HUES64 (cell line): ENCODE results near the gene BCAS3. TPM values are rescaled to one million over a fixed set of nuclear protein-coding genes. Genes with fewer than 3 reads are reported as not detected.

Experiments
- H3K27ac ChIP-seq: 2 replicates; pipeline ENCODE4 v1.7.0; 2013; ENCODE audit warnings: low read depth, low read length, inconsistent platforms
- H3K27me3 ChIP-seq: 2 replicates; pipeline ENCODE4 v1.6.1; 2013; ENCODE audit warnings: mild to moderate bottlenecking, low read length; ENCODE audit not compliant: insufficient read depth
- H3K36me3 ChIP-seq: 2 replicates; pipeline ENCODE4 v1.6.1; 2013; ENCODE audit warnings: mild to moderate bottlenecking, low read length; ENCODE audit not compliant: insufficient read depth
- H3K4me1 ChIP-seq: 2 replicates; pipeline ENCODE4 v1.6.1; 2013; ENCODE audit warnings: mild to moderate bottlenecking, low read length, moderate library complexity; ENCODE audit not compliant: insufficient read depth
- H3K4me3 ChIP-seq: 2 replicates; pipeline ENCODE4 v1.5.1; 2013; ENCODE audit warnings: mild to moderate bottlenecking, low read length, moderate library complexity
- H3K9ac ChIP-seq: 2 replicates; pipeline ENCODE4 v1.6.1; 2013; ENCODE audit warnings: mild to moderate bottlenecking, low read depth, low read length
- H3K9me3 ChIP-seq: 2 replicates; pipeline ENCODE4 v1.6.1; 2013; ENCODE audit warnings: low read depth, low read length; ENCODE audit not compliant: insufficient read depth
- WGBS: fragments of 150-250, 120-280 bp; methylation state at CpG from one replicate; pipeline ENCODE4 v1.1.7; 2013; ENCODE audit warnings: missing lambda C conversion rate; 5-methylcytosine and 5-hydroxymethylcytosine counted together
- polyA plus RNA-seq, 2 experiments: library from polyadenylated mRNA; stranded (reverse); fragments of 50-300 nt; gene quantifications; one replicate each; pipeline ENCODE4 v1.2.3, GENCODE V29; 2013

BCAS3 gene
- 9.2 TPM for polyA plus RNA-seq (2013, experiment 1 of 2)
- polyA plus RNA-seq (2013, experiment 2 of 2) = 14.1 TPM

- Histone ChIP-seq H3K4me3 (peak within 1 kb of the TSS; percentile 82), H3K9me3 (no peaks in the 10 kb centered on the region), H3K4me1 (no peaks in the 10 kb centered on the region), H3K9ac (peak within 1 kb of the TSS; percentile 72), H3K27ac (peak within 1 kb of the TSS; percentile 17; the same call in 1 of the 2 replicates), H3K36me3 (no peaks in the 10 kb centered on the region), H3K27me3 (no peaks in the 10 kb centered on the region)
- WGBS = under 1% methylated on average over 51 of the region's 51 CpGs
These were observed at the start of gene BCAS3 for GRCh38 chr17:60677308-60678117. BCAS3 (plus strand) TSS chr17:60677851.

- WGBS = 94% methylated on average over 5 of the region's 6 CpGs
- peaks cover 31% of the 10 kb centered on the region for H3K36me3 ChIP-seq
These were observed 49.3 kb upstream of the BCAS3 start for GRCh38 chr17:60628252-60628889.

GRCh38 chr17:60629120-60629519, 48.5 kb upstream of the BCAS3 start:
- Histone ChIP-seq H3K27ac (no peak overlapping the region), H3K27me3 (no peaks in the 10 kb centered on the region), H3K36me3 (peaks cover 38% of the 10 kb centered on the region), H3K9ac (no peak overlapping the region), H3K9me3 (no peaks in the 10 kb centered on the region), H3K4me3 (no peak overlapping the region), H3K4me1 (no peaks in the 10 kb centered on the region)
- WGBS = 95% methylated on average over 2 of the region's 2 CpGs

More at GRCh38 chr17:60628252-60628889, 49.3 kb upstream of the BCAS3 start:
- Histone ChIP-seq H3K27me3 (no peaks in the 10 kb centered on the region), H3K27ac (no peak overlapping the region), H3K4me3 (no peak overlapping the region), H3K4me1 (no peaks in the 10 kb centered on the region), H3K9ac (no peak overlapping the region), H3K9me3 (no peaks in the 10 kb centered on the region)

- Histone ChIP-seq H3K27me3 (no peaks in the 10 kb centered on the region), H3K9me3 (no peaks in the 10 kb centered on the region), H3K27ac (no peak overlapping the region), H3K36me3 (peaks cover 43% of the 10 kb centered on the region), H3K4me1 (no peaks in the 10 kb centered on the region), H3K9ac (no peak overlapping the region), H3K4me3 (no peak overlapping the region)
- 100% methylated on average over 4 of the region's 5 CpGs for WGBS
These were observed 47.3 kb upstream of the BCAS3 start for GRCh38 chr17:60630352-60630751.

GRCh38 chr17:60631119-60631518, 46.5 kb upstream of the BCAS3 start:
- H3K4me3 ChIP-seq = no peak overlapping the region
- H3K4me1 ChIP-seq = no peaks in the 10 kb centered on the region
- H3K27me3 ChIP-seq = no peaks in the 10 kb centered on the region
- H3K36me3 ChIP-seq = peaks cover 44% of the 10 kb centered on the region
- H3K27ac ChIP-seq = no peak overlapping the region
- WGBS = 95% methylated on average over 6 of the region's 6 CpGs
- H3K9ac ChIP-seq = no peak overlapping the region
- no peaks in the 10 kb centered on the region for H3K9me3 ChIP-seq

GRCh38 chr17:60637683-60638082, 40.0 kb upstream of the BCAS3 start:
- H3K4me3 ChIP-seq = no peak overlapping the region
- H3K9ac ChIP-seq = no peak overlapping the region
- H3K36me3 ChIP-seq = peaks cover 47% of the 10 kb centered on the region
- WGBS = 95% methylated on average over 2 of the region's 2 CpGs
- H3K27ac ChIP-seq = no peak overlapping the region
- H3K27me3 ChIP-seq = no peaks in the 10 kb centered on the region
- H3K9me3 ChIP-seq = no peaks in the 10 kb centered on the region
- no peaks in the 10 kb centered on the region for H3K4me1 ChIP-seq

- Histone ChIP-seq H3K9me3 (no peaks in the 10 kb centered on the region), H3K4me1 (no peaks in the 10 kb centered on the region), H3K27ac (no peak overlapping the region), H3K27me3 (no peaks in the 10 kb centered on the region), H3K4me3 (no peak overlapping the region), H3K36me3 (peaks cover 40% of the 10 kb centered on the region), H3K9ac (no peak overlapping the region)
- 74% methylated on average over 4 of the region's 4 CpGs for WGBS
These were observed 38.7 kb upstream of the BCAS3 start for GRCh38 chr17:60639019-60639330.

GRCh38 chr17:60640503-60640902, 37.1 kb upstream of the BCAS3 start:
- H3K9ac ChIP-seq = no peak overlapping the region
- H3K4me1 ChIP-seq = no peaks in the 10 kb centered on the region
- H3K27me3 ChIP-seq = no peaks in the 10 kb centered on the region
- peaks cover 27% of the 10 kb centered on the region for H3K36me3 ChIP-seq
- no peak overlapping the region for H3K4me3 ChIP-seq
- no peak overlapping the region for H3K27ac ChIP-seq
- H3K9me3 ChIP-seq = no peaks in the 10 kb centered on the region
- WGBS = 100% methylated on average over 2 of the region's 2 CpGs

- no peaks in the 10 kb centered on the region for H3K4me1 ChIP-seq
- no peaks in the 10 kb centered on the region for H3K9me3 ChIP-seq
- no peak overlapping the region for H3K4me3 ChIP-seq
- no peak overlapping the region for H3K27ac ChIP-seq
- H3K36me3 ChIP-seq = peaks cover 20% of the 10 kb centered on the region
- no peak overlapping the region for H3K9ac ChIP-seq
- no peaks in the 10 kb centered on the region for H3K27me3 ChIP-seq
- 88% methylated on average over 3 of the region's 3 CpGs for WGBS
These were observed 36.5 kb upstream of the BCAS3 start for GRCh38 chr17:60641126-60641525.

- Histone ChIP-seq H3K27ac (no peak overlapping the region), H3K4me1 (no peaks in the 10 kb centered on the region), H3K9me3 (no peaks in the 10 kb centered on the region), H3K9ac (no peak overlapping the region), H3K4me3 (no peak overlapping the region), H3K27me3 (no peaks in the 10 kb centered on the region), H3K36me3 (peaks cover 14% of the 10 kb centered on the region; the same call in 1 of the 2 replicates)
- 89% methylated on average over 1 of the region's 1 CpG for WGBS
These were observed 35.8 kb upstream of the BCAS3 start for GRCh38 chr17:60641810-60642220.

- H3K36me3 ChIP-seq = peaks cover 32% of the 10 kb centered on the region
- no peak overlapping the region for H3K9ac ChIP-seq
- no peak overlapping the region for H3K27ac ChIP-seq
- no peak overlapping the region for H3K4me3 ChIP-seq
- no peaks in the 10 kb centered on the region for H3K27me3 ChIP-seq
- H3K4me1 ChIP-seq = no peaks in the 10 kb centered on the region
- WGBS = 97% methylated on average over 3 of the region's 3 CpGs
- no peaks in the 10 kb centered on the region for H3K9me3 ChIP-seq
These were observed 31.6 kb upstream of the BCAS3 start for GRCh38 chr17:60645918-60646523.
